Esophagus mucosa (tissue), 1 donor: ENCODE results near the gene PTPDC1. TPM values are rescaled to one million over a fixed set of nuclear protein-coding genes. Genes with fewer than 3 reads are reported as not detected.

Experiments
- ATAC-seq: fragments of 200-7000 bp; cut with Tn5 transposase; one replicate; pipeline ENCODE4 v1.9.1; 2020
- total RNA-seq: library from RNA; stranded (reverse); gene quantifications from one replicate; pipeline ENCODE4 v1.2.4, GENCODE V29; 2023
- donor health status: DM: yes; HTN: yes; CAD: no.

PTPDC1 gene, protein sequence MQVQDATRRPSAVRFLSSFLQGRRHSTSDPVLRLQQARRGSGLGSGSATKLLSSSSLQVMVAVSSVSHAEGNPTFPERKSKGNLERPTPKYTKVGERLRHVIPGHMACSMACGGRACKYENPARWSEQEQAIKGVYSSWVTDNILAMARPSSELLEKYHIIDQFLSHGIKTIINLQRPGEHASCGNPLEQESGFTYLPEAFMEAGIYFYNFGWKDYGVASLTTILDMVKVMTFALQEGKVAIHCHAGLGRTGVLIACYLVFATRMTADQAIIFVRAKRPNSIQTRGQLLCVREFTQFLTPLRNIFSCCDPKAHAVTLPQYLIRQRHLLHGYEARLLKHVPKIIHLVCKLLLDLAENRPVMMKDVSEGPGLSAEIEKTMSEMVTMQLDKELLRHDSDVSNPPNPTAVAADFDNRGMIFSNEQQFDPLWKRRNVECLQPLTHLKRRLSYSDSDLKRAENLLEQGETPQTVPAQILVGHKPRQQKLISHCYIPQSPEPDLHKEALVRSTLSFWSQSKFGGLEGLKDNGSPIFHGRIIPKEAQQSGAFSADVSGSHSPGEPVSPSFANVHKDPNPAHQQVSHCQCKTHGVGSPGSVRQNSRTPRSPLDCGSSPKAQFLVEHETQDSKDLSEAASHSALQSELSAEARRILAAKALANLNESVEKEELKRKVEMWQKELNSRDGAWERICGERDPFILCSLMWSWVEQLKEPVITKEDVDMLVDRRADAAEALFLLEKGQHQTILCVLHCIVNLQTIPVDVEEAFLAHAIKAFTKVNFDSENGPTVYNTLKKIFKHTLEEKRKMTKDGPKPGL
- 1.6 TPM for total RNA-seq

DNA sequence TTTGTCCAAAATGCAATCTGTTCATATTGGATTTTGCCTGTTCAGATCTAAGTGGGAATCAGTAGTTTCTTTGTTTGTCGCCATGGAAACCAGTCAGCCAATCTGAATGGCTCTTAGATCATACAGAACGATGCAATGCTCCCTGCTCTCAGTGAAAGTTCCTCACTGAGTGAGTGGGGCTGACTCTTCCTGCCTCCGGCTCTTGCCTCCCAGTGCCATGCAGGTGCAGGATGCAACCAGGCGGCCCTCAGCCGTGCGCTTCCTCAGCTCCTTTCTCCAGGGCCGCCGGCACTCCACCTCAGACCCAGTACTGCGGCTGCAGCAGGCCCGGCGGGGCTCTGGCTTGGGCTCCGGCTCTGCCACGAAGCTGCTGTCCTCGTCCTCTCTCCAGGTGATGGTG is at the start of gene PTPDC1:
Gene PTPDC1, plus strand, starts transcription at position 151 of the 400 bp plus-strand sequence. Its CDS starts 67 bp downstream, at position 218.
- no peak for ATAC-seq

DNA sequence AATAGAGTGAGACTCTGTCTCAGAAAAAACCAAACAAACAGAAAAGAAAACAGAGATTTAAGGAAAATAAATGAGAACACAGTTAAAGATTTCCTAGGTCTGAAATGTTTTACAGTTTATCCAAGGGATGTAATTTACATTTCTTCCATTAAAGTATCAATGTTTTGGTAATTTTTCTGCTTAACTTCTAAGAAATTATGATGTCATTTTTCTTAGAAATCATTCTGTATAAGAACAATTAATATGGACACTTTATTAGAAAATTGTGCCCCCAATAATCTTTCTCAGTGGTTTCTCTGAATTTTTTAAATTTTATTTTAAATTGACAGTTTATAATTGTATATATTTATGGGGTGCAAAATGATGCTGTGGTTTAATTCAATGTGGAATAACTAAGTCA is 49.8 kb upstream of the PTPDC1 start:
- ATAC-seq, result no peak

DNA sequence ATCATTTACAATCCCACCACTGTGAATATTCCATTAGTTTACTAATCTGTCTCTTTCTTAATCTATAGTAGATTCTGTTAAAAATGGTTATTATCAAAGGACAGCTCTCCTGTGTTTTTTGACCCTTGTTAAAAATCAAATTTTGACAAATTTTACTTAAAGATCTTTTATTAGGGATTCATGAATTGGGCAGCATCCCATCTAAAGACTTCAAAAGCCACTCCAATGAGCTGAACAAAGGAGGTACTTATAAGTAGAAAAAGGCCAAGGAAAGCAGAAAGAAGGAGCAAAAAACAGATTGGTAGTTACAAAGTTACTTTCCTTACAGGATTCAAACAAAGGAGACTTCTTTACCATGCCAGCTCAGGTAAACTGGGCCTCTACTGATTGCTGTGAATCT is 44.5 kb upstream of the PTPDC1 start:
- ATAC-seq, result no peak

DNA sequence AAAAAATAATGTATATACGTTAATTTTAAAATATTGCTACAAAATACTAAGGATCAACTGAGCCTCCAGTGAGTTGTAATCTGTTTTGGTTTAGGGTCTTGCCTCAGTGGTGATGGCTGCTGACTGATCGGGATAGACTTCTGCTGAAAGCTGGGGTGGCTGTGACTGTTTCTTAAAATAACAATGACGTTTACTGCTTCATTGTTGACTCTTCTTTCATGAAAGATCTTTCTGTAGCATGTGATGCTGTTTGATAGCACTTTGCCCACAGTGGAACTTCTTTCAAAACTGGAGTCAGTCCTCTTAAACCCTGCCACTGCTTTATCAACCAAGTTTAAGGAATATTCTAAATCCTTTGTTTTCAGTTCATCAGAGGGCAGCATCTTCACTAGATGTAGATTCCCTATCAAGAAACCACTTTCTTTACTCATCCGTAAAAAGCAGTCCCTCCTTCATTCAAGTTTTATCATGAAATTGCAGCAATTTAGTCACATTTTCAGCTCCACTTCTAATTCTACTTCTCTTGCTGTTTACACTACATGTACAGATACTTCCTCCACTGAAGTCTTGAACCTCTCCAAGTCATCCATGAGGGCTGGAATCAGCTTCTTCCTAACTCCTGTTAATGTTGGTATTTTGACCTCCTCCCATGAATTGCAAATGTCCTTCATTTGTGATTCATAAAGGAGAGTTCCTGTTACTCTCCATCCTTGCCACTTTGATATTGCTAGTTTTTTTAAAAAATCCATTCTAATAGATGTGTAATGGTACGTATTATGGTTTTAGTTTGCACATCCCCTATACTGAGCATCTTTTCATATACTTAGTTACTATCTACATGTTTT is 41.5 kb upstream of the PTPDC1 start:
- ATAC-seq, result no peak

DNA sequence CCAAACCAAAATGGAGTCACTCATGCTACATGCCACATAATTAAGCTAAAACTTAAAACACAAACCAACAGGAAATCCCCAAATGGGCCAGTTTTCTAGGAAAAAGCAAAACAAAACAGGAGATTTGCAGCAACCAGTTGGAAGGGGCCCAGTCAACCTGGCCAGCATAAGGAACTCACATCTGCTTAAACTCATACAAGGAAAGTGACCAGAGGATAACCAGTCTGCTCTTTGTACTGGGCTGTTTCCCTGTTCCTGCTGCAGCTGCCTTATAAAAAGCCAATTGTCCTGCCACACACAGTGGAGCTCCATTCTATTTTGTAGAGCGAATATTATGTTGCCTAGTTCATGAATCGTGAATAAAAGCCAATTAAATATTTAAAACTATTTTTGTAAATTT is 29.5 kb upstream of the PTPDC1 start:
- no peak for ATAC-seq

DNA sequence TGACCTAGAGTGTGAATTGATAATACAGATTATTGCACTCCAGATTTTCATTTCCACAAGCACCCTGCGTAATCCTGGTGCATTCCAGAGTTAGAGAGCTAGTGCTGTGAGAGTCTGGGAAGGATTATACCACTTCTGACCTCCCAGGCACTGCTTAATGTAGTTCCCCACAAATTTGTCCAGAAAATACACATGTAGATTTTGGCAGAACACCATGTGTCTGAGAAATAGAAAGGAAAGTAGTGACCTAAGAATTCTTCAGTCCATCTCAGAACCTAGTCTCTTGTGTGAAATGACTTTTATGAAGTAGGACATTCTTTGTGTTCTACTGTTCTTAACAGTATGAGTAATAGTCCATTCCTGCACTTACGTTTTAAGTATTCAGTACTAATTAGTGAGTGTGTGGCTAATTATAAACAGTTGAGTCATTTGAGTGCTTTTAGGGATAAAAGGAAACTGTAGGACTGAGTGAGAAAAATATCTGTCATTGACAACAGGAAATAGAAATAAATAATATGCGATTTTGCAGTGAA is 27.8 kb upstream of the PTPDC1 start:
- peak; percentile 56 for ATAC-seq

DNA sequence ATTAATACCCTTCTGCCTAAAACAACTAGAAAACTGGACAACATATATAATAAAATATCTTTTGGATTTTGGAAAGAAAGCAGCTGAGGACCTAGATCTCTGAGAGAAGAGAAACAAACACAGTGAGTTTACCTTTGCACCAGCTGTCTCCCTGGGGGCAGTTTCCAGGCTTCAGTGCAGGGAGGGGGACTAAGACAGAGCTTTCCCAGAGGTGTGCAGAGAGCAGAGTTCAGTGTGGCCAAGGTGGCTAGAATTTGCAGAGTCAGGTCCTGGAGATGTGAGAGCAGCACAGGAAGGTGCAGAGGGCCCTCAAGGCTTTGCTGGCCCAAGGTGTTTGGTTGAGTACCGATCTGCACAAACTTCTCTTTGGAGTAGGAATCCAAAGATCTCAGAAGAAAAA is 26.3 kb upstream of the PTPDC1 start:
- no peak for ATAC-seq

DNA sequence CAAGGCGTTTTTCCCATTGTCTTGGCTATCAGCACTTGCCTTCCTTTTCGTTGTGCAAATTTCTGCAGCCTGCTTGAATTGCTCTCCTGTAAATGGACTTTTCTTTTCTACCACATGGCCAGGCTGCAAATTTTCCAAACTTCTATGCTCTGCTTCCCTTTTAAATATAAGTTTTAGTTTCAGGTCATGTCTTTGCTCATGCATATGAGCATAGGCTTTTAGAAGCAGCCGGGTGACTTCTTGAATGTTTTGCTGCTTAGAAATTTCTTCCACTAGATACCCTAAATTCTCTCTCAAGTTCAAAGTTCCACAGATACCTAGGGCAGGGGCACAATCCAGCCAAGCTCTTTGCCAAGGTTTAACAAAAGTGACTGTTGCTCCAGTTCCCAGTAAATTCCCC is 22.4 kb upstream of the PTPDC1 start:
- no peak for ATAC-seq

DNA sequence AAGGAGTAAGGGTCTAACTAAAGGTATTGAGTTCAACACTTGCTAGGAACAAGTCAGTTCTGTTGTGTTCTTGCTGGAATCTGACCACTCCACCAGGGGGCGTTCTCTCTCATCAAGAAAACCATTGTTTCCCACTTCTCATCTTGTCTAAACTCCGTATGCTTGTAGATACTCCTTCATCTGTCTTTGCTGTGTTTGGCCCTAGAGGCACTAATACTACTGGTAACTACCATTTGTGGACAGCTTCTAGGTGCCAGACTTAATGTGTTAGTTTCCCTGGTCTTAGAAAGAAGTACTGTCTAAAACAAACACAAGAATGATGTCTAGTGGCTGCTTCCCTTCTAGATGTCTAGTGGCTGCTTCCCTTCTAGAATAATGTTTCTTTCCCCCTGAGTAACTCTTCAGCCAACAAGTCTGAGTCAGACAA is 18.7 kb upstream of the PTPDC1 start:
- peak; percentile 77 for ATAC-seq

DNA sequence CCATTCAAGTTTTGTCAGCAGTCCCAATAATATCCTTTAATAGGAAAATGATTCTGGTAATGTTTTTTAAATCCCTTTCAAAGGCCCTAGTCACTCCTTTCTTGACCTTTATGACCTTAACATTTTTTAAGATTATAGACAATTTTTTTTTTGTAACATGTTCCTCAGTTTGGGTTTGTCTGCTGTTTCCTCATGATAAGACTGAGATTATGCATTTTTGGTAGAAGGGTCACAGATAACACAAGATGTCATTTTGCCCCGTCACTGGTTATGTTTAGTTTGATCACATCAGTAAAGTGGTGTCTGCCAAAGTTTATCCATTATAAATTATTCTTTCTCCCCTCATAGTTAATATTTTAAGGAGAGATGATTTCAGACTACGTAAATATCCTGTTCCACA is 16.0 kb upstream of the PTPDC1 start:
- no peak for ATAC-seq

DNA sequence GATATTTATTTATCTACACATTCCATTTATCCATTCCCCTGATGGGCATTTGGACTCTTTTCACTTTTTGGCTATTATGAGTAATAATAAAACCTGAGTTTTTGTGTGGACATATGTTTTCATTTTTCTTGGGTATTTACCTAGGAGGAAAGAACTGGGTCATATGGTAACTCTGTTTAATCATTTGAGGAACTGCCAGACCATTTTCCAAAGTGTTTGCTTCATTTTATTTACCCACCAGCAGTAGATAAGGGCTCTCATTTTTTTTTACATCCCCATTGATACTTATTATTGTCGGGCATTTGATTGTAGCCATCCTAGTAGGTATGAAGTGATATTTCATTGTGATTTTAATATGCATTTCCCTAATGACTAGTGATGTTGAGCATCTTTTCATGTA is 7.7 kb upstream of the PTPDC1 start:
- no peak for ATAC-seq

DNA sequence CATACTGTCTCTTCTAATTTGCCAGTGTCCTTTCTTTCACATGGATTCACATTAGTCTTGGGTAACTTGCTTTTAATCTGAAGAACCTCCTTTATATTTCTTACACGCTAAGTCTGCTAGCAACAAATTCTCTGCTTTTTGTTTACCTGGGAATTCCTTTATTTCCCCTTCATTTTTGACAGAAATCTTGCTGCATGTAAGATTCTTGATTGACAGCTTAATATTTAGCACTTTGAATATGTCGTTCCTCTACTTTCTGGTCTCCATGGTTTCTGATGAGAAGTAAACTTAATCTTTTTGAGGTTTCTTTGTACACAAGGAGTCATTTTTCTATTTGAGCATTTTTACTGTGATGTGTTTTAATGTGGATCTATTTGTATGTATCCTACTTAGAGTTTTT is 6.2 kb upstream of the PTPDC1 start:
- no peak for ATAC-seq

DNA sequence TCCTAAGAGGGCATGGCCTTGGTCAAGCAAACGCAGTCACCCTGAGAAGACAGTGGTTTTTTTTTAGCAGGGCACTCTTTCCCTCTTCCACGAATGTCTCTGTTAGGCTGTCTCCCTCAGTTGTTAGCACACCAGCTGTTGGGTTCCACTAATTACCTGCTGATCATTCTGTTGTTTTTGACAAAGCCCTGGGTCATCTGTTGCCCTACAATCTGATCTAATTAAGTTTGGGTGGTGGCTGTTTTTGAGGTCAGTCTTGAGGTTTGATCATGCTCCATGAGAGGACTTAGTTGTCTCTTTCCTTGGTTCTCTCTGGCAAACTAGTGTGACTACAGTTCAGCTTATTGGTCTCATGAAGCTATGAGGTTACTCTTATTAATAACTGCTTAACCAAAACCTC is 5.0 kb upstream of the PTPDC1 start:
- no peak for ATAC-seq

DNA sequence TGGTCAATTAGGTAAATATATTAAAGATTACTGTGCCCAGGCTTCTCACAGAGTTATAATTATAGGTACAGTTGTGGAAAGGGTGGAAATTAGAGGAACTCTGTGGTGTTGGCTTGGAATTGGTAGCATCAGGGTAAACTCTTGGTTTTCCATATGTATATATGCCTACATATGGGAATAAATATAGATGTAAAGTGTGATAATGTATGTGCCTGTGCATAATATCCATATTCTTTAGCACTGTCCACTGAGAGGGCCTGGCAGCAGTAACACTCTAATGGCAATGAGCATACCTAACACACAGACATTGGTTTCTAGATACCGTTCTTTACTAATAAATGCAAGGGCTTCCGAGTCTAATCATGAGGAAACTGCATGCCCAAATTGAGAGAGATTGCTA is 4.0 kb upstream of the PTPDC1 start:
- ATAC-seq, result no peak

DNA sequence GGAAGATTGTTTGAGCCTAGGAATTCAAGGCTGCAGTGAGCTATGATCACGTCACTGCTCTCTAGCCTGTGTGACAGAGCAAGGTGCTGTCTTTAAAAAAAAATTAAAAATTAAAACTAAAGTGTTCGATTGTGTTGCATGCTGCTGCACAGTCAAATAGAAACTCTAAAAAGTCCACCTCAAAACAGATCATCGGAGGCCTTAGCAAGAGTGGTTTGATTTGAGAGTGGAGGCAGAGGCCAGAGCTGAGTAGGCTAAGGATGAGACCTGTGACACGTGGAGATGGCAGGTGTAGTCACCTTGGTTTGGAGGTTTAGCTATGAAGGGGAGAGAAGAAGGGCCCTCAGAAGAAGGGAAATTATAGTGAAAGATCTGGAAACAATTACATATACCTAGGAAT is 2.8 kb upstream of the PTPDC1 start:
- no peak for ATAC-seq

DNA sequence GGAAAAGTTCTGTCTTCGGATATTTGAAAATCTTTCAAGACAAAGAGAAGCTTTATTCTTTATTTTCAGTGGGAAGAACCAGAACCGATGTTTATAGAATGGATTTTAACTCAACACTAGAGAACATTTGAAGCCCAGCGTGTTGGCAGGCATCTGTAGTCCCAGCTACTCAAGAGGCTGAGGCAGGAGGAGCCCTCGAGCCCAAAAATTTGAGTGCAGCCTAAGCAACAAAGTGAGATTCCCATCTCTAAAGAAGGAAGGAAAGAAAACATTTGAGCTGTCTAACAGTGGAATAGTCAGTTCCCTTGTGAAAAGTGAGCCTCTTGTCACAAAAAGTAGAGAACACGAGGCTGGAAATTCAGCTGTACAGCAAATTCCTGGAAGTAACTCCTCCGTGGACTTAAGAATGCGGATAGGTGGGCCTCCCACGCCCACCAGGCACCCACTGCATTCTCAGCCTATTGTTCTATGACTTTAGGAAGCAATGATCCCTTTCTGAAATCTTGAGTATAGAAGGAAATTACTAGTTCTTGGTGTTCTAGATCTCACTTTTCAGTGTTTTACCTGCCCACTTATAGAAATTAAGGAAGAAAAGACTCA is 2.3 kb upstream of the PTPDC1 start:
- no peak for ATAC-seq

DNA sequence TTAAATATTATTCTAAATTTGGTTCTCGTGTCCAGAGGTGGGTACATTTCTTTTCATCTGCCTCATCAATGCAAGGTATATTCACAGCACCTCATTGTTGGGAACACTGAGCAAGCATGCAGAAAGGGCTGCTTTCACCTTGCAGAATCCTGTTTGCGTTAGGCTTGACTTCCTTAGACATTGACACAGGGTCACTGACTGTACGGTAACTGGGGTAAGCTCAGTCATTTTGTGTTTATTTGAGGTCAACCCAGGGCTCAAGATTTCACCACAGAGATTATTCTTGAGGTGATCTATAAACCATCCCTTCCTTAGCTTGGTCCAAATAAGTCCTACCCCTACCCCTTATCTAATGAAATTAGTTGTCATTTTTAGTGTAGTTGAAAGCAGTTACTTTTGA is 1.7 kb upstream of the PTPDC1 start:
- no peak for ATAC-seq

DNA sequence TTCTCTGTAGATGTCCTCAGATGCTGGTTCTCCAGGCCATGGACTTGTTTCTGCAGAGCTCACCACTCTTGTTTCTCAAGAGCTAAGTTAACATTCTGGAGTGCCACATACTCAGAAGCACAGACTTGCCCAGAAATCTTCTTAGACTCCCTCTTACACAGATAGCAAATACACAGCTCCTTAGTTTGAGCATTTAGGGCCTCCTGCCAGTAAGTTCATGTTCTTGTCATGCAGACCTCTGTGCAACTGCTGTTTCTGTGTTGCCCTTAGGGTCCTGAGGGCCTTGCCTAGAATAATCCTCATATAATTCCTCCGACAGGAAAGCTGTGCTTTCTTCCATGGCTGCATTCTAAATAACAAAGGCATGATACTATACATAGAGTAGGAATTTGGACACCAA is 1.3 kb upstream of the PTPDC1 start:
- peak; percentile 28 for ATAC-seq

DNA sequence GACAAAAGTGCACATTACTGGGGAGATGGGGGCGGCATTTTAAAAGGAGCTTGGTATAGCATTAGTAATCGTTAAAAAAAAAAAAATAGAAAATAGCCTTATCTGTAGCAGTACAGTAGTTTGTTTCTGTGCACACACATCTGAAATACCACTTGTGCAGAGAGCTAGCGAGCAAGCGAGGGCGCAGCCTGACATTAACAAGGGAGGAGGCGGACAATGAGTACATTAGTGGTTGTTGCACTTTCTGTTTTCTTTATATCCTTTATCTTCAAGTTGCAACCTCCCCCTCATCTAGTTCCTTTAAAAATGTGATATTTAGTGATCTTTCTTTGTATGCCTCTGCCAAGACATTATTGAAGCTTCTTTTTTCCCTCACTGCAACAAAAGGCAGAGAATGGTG is 880 bp upstream of the PTPDC1 start:
- ATAC-seq, result no peak

DNA sequence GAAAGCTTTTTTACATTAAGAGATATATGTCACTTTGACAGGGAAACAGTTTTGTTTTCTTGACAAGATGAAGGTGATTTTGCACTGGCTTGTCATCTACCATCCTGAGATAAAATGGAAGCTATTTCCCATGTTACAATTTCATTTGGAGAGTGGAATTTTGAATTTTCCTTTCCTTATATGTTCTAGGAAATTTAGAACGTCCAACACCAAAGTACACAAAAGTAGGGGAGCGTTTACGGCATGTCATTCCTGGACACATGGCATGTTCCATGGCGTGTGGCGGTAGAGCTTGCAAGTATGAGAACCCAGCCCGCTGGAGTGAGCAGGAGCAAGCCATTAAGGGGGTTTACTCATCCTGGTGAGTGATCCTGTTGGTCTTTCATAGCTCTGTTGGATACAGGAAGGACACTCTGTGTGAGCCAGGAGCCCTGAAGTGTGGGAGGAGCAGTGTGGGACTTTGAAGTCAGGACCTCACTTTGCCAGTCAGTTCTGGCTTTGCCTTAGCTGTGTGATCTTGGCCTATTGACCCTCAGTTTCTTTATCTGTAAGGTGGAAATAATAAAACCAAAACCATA is 887 bp downstream of the PTPDC1 start:
- ATAC-seq, result no peak

DNA sequence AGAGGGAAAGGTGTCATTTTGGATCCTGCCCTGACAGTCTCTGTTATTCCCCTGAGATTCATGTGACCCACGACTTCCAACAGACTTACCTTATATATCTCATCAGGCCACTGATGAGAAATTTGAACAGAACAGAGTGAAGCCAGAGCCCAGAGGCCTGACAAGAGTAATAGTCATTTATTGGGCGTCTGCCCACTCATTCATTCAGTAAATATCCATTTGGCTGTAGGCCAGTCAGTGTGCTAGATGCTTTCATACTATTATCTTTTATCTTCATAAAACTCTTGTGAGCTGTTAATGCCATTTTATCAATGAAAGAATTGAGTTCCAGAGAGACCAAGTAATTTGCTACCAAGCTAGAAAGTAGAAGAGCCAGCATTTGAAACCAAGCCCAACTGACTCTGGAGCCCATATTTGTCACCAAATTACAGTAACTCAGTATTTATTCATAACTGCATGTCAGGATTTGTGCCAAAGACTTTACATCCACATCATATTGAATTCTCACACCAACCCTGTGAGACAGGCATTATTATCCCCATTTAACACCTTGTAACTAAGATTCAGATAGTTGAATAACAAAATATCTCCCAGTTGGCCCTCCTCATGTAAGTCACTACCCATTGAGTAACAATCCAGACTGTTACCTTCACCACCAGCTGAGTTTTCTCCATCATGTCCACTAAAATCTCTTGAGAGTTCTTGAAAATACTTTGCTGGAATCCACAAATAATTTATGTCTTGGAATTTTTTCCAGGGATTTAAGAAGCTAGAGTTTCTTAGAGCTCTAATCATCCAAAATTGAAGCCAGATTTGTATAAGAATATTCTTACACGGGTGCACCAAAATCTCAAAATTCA is 2.5 kb downstream of the PTPDC1 start:
- peak; percentile 50 for ATAC-seq
